HG02678 (cell line): ENCODE measurements around the gene GGN.
"Not testable (repeated sequence)": the region's sequence is repeated elsewhere in the genome, so short reads cannot be mapped to it uniquely, and the experiment has no call there.

Experiments
- ATAC-seq: cut with Tn5 transposase; IDR thresholded peaks from one replicate; pipeline ENCODE4 v1.9.1; 2021; ENCODE audit warnings: mild to moderate bottlenecking, moderate library complexity; ENCODE audit not compliant: unreplicated experiment

The GGN gene

GRCh38 chr19:38362946-38363688, 24.7 kb downstream of the GGN start:
- ATAC-seq, result not testable (repeated sequence)

DNA sequence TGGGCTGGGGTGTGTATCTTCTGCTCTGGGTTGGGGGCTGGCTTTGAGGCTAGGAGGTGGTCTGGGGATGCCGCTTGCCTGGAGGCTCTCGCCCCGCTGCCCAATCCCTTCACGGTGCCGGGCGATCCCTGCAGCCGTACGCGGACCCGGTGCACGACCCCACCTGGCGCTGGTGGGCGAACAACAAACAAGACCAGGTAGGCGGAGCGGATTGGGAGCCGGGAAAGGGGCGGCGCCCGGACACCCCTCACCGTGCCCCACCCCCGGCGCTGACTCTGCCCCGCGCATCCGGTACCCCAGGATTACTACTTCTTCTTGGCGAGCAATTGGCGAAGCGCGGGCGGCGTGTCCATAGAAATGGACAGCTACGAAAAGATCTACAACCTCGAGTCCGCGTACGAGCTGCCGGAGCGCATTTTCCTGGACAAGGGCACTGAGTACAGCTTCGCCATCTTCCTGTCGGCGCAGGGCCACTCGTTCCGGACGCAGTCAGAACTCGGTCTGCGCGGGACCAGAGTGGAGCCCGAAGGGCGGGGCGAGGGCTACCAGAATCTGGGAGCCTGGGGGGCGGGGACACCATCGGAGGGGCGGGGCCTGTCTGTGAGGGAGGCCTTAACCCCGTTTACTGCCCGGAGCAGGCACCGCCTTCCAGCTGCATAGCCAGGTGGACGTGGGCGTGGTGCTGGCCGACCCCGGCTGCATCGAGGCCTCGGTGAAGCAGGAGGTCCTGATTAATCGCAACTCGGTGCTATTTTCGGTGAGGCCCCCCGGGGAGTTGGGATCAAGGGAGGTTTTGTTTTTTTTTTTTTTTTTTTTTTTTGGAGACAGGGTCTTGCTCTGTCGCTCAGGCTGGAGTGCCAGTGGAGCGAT, 25.5 kb downstream of the GGN start:
- ATAC-seq, result peak; percentile 38

GRCh38 chr19:38361633-38362075, 26.2 kb downstream of the GGN start:
- ATAC-seq, result peak; percentile 64

- no peak for ATAC-seq
These were observed 26.8 kb downstream of the GGN start for GRCh38 chr19:38360839-38361631.

DNA sequence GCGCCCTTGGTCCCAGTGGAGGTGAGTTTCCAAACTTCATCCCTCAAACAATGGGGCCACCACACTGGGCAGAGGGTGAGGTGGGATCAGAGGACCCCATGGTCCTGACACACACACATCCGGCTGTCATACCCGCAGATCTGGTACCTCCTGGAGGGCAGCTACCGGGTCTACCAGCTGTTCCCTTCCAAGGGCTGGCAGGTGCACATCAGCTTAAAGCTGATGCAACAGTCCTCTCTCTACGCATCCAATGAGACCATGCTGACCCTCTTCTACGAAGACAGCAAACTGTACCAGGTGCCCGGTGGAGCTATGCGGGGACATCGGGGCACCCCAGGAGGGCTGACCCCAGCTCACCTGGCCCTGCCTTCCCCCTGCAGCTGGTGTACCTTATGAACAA, 27.5 kb downstream of the GGN start:
- ATAC-seq, result no peak

DNA sequence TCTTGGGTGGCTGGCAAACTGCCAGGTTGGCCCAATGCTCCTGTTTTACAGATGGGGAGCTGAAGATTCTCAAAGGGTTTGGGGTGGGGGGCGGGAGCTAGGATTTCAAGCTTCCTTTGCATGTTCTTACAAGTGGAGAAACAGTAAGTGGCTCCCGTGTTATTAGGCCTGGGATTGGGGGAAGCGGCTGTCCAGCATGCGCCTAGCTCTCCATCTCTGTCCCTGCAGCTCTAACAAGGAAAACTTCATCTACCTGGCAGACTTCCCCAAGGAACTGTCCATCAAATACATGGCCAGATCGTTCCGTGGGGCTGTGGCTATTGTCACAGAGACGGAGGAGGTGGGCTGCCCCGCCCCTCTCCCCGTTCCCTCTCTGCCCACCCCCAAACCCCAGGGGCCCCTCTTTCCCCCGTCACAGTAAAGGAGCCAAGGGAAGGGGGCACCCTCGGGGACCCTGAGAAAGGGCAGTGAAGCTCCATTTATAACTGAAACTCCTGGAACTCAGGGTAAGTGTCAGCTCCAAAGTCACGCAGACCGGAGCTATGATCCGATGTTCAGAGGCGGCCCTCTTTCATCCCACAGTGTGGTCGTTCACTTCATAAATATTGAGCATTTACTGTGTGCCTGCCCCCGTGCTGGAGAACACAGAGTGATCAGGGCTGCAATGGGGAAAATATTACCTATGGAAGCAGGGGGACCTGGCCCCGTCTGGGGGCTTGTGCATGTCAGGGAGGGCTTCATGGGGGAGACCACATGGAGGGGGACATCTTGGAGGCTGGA, 28.4 kb downstream of the GGN start:
- ATAC-seq, result no peak

DNA sequence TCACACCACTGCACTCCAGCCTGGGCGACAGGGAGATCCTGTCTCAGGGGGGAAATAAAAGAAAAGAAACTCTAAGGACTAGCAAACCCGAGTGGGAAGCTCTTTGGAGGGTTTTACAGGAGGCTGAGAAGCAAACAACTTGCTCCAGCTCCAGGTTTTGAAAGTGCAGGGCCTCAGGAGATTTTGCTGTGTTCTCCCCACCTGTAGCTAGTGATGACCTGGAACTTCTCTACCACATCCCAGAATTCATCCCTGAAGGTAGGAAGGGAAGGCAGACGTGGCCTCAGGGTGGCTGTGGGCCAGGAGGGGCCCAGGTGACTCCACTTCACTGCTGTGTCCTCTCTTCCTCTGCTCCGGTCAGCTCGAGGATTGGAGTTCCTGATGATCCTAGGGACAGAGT, 29.8 kb downstream of the GGN start:
- ATAC-seq, result no peak

DNA sequence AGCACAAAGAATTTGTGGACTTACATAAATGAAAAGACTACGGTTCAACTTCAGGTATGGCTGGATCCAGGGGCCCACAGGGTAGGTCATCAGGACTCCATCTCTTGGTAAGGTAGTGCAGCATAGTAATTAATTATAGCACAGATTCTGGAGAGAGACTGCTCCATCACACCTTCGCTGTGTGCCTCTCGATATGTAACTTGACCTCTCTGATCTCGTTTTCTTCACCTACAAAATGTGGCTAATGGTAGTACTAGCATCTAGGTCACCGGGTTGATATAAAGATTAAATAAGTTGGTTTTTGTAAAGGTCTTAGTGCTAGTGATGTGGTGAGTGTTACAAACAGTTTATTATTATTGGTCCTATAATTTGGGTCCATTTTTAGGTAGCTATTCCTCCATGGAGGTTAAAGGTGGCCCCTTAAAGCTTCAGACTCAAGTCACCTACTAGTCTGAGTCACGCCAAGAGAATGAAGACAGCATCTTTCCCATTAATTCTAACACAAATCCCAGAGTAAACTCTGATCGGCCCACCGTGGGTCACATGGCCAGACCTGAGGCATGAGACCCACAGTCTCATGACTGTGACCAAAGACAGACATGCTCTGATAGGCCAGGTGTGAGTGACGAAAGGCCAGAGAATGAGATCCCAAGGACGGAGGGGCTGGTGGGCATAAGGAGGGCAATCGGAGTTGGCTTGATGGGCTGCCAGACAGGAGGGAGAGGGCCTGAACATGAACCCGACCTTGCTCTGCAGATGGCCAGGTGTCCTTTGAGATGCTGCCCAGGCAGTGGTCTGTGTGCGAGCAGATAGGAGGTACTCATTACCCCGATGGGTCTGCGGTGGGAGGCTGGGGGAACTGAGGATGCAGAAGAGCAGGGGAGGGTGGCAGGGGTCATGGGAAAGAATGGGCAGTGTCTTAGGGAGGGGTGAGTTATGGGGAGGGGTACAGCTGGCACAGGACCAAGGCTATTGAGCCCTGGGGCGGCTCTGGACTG, 31.8 kb downstream of the GGN start:
- ATAC-seq, result no peak

DNA sequence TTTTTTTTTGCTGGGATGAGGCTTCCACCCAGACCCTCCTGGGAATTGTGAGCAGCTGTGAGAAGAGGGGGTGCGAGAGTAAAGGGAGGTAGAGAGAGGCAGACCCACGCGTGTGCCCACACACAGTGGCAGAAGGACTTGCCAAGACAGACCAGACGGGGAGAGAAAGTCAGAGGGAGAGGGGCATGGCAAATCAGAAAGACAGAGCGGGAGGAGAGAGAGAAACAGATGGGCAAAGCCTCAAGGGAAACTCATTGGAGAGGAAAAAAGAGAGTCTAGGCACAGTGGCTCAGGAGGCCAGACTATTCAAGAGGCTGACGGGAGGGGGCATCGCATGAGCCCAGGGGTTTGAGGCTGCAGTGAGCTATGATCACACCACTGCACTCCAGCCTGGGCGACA, 35.2 kb downstream of the GGN start:
- ATAC-seq, result no peak

DNA sequence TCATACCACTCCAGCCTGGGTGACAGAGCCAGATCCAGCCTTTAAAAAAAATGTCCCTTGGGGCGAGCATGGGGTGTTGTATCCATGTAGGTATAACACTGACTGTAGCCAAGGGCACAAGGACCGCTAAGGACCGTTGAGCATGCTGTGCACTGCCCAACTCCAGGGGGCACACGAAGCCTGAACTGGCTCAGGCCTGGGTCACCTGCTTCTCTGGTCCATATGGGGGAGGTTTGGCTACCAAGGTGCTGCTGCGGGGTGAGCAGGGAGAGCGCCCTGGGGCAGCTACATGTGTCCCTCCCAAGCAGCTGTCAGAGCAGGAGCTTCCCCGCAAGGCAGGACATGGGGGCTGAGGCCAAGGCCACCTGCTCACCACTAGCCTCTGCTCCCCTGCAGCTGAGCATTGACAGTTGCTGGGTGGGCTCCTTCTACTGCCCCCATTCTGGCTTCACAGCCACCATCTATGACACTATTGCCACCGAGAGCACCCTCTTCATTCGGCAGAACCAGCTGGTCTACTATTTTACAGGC, 35.9 kb downstream of the GGN start:
- ATAC-seq, result no peak

GRCh38 chr19:38350883-38351282, 37.0 kb downstream of the GGN start:
- ATAC-seq, result no peak

DNA sequence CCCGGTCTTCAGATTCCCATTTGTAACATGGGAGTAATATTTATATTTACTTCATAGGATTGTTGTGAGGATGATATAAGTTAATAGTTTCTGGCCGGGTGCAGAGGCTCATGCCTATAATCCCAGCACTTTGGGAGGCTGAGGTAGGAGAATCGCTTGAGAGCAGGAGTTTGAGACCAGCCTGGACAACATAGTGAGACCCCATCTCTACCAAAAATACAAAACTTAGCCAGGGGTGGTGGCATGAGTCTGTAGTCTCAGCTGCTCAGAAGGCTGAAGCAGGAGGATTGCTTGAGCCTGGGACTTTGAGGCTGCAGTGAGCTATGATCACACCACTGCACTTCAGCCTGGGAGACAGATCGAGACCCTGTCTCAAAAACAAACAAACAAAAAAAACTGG, 41.0 kb downstream of the GGN start:
- no peak for ATAC-seq

- ATAC-seq, result no peak
These were observed 46.9 kb downstream of the GGN start for GRCh38 chr19:38340927-38341326.

GRCh38 chr19:38339011-38339410, 48.8 kb downstream of the GGN start:
- not testable (repeated sequence) for ATAC-seq

DNA sequence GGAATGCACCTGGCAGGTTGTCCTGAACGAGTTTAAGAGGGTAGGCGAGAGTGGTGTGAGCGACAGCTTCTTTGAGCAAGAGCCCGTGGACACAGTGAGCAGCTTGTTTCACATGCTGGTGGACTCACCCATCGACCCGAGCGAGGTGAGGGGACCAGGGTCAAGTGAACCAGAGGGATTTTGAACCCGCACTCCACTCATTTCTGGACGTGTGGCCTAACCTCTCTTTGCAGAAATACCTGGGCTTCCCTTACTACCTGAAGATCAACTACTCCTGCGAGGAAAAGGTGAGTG, 50.5 kb downstream of the GGN start:
- no peak for ATAC-seq

- ATAC-seq, result peak; percentile 50
These were observed 51.0 kb downstream of the GGN start for GRCh38 chr19:38336638-38337359.

GRCh38 chr19:38335949-38336637, 51.7 kb downstream of the GGN start:
- peak; percentile 68 for ATAC-seq
